Left ventricle myocardium inferior (tissue), 1 donor: ENCODE results near the gene JAKMIP2. TPM values are rescaled to one million over a fixed set of nuclear protein-coding genes. Genes with fewer than 3 reads are reported as not detected.

Experiments
- DNase-seq: peaks from one replicate; pipeline ENCODE4 v3.0.0-alpha.2; 2020
- H3K27ac ChIP-seq: fragments of 200-600 bp; replicated peaks from 2 replicates; pipeline ENCODE4 v1.8.0; 2021
- H3K27me3 ChIP-seq: fragments of 200-600 bp; 2 replicates; pipeline ENCODE4 v1.8.0; 2021; ENCODE audit warnings: low read depth
- H3K36me3 ChIP-seq: fragments of 200-600 bp; 2 replicates; pipeline ENCODE4 v1.8.0; 2021
- H3K4me1 ChIP-seq: fragments of 200-600 bp; 2 replicates; pipeline ENCODE4 v1.8.0; 2021
- H3K4me3 ChIP-seq: fragments of 200-600 bp; 2 replicates; pipeline ENCODE4 v1.8.0; 2021; ENCODE audit warnings: mild to moderate bottlenecking, moderate library complexity
- H3K9me3 ChIP-seq: fragments of 200-600 bp; replicated peaks from 2 replicates; pipeline ENCODE4 v1.8.0; 2021
- intact Hi-C: fragments of 100-400 bp; cut with micrococcal nuclease; formaldehyde crosslinking; loops from one replicate; pipeline ENCODE4 v1.11.0; 2022
- total RNA-seq: library from RNA; stranded (reverse); fragmentation: NEBNext Ultra II Directional; extraction: Animal tissue kit (Norgen Biotek cat#: 25700); gene quantifications from one replicate; pipeline ENCODE4 v1.2.1, GENCODE V29; 2021
- TF ChIP-seq, protein P1 (sequence below): fragments of 200-600 bp; IDR thresholded peaks from 2 replicates; pipeline ENCODE4 v1.8.0; 2021; ENCODE audit warnings: antibody characterized with exemption, mild to moderate bottlenecking, borderline replicate concordance
- donor health status: DM: no; HTN: yes; CAD: no; lungs with severe emphysema.

Gene JAKMIP2
- total RNA-seq, 1 donor from 2014 or later, result 0.41 TPM

DNA sequence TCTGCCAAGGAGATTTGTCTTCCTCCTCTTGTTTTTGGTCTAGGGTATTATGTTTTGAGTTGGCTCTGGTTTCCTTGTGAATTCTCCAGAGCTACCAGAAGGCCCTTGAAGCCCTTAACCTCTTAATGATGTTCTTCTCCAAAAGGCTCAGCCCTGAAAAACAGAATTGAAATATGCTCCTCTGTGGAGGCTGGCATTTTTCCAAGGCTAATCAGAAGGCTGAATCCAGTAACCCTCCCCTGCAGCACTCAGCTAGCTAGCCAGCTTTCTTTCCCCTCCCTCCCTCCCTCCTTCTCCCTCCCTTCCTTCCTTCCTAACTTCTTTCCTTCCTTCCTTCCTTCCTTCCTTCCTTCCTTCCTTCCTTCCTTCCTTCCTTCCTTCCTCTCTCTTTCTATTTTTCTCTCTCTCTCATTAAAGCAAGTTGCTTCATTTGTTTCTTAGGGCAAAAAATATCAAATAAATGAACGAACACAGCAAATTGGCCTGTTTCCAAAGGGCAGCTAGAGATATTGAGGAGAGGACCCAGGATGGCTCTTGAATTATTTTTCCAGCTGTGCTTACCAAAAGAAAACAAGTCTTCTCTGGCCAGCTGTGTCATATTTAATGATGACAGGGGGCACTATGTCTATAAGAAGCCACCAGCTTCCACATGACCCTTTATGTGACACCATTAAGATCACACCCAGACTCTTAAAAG is 38.7 kb downstream of the JAKMIP2 start:
- no peak for DNase-seq
- Histone ChIP-seq H3K4me1 (peaks cover 5% of the 10 kb centered on the region), H3K27me3 (peaks cover 12% of the 10 kb centered on the region), H3K9me3 (no peaks in the 10 kb centered on the region), H3K36me3 (no peaks in the 10 kb centered on the region), H3K4me3 (no peak overlapping the region), H3K27ac (no peak overlapping the region)
- TF ChIP-seq, protein P1, sequence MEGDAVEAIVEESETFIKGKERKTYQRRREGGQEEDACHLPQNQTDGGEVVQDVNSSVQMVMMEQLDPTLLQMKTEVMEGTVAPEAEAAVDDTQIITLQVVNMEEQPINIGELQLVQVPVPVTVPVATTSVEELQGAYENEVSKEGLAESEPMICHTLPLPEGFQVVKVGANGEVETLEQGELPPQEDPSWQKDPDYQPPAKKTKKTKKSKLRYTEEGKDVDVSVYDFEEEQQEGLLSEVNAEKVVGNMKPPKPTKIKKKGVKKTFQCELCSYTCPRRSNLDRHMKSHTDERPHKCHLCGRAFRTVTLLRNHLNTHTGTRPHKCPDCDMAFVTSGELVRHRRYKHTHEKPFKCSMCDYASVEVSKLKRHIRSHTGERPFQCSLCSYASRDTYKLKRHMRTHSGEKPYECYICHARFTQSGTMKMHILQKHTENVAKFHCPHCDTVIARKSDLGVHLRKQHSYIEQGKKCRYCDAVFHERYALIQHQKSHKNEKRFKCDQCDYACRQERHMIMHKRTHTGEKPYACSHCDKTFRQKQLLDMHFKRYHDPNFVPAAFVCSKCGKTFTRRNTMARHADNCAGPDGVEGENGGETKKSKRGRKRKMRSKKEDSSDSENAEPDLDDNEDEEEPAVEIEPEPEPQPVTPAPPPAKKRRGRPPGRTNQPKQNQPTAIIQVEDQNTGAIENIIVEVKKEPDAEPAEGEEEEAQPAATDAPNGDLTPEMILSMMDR, result no peak
- intact Hi-C loops, result no loop called here

DNA sequence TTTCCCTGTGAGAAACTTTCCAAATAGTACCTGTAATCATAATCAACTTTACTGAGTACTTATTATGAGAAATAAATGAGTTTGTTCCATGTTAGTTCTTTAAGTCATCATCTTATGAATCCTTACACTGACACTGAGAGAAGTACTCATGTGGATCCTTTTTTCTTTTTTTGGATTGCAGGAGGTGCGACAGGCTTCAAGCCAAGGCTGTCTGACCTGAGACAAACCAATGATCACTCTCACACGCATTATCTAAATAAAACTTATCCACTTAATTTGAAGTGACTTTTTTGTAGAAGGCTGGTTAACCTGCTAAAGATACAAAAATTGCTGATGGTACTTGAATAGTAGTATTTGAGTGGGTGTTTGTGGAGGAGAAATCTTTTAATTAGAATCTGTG is 39.5 kb downstream of the JAKMIP2 start:
- no peaks in the 10 kb centered on the region for H3K36me3 ChIP-seq
- TF ChIP-seq, protein P1, result no peak
- H3K4me3 ChIP-seq, result no peak overlapping the region
- no peaks in the 10 kb centered on the region for H3K9me3 ChIP-seq
- H3K4me1 ChIP-seq, result peaks cover 5% of the 10 kb centered on the region
- no peak for DNase-seq
- intact Hi-C loops, result no loop called here
- H3K27ac ChIP-seq, result no peak overlapping the region
- H3K27me3 ChIP-seq, result peaks cover 12% of the 10 kb centered on the region

DNA sequence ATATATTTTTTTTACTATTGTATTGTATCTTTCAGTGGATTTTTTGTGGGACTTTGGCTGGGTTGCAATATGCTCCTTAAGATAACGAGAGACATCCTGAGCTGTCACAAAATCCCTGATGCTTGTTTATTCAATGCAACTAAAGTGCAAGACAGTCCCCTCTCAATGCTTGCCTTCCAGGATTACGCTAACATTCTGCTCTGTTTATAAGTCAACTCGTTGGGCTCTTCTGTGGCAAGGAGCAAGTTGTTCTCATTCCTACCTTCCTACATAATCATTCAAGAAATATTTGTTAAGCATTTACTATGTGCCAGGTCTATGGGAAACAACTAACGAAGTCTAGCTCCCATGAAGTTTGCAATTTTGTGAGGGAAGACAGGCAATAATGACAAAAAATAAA is 40.4 kb downstream of the JAKMIP2 start:
- TF ChIP-seq, protein P1, result no peak
- Histone ChIP-seq H3K4me3 (no peak overlapping the region), H3K27me3 (peaks cover 9% of the 10 kb centered on the region), H3K9me3 (no peaks in the 10 kb centered on the region), H3K27ac (no peak overlapping the region), H3K4me1 (peaks cover 5% of the 10 kb centered on the region), H3K36me3 (no peaks in the 10 kb centered on the region)
- DNase-seq, result no peak
- intact Hi-C loops, result no loop called here

DNA sequence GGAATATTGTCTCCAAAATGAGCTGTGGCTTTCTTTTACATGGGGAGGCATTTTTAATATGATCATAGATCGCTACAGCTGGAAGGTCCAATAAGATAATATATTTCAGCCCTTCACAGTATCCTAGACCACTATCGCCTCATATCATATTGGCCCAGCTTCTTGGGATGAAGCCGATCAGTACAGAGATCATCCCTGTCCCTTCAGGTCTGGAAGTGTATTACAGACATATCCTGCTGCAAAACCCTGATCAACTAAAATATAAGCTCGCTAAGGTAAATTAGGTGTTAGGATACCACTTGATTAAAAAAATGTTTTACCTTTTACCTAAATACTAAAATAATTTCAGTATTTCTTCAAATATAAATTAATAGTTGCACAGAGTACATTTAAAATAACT is 41.7 kb downstream of the JAKMIP2 start:
- TF ChIP-seq, protein P1, result no peak
- no peak for DNase-seq
- H3K4me1 ChIP-seq, result peaks cover 5% of the 10 kb centered on the region
- no peak overlapping the region for H3K27ac ChIP-seq
- intact Hi-C loops, result no loop called here
- H3K36me3 ChIP-seq, result no peaks in the 10 kb centered on the region
- no peaks in the 10 kb centered on the region for H3K9me3 ChIP-seq
- H3K27me3 ChIP-seq, result peaks cover 9% of the 10 kb centered on the region
- H3K4me3 ChIP-seq, result no peak overlapping the region

DNA sequence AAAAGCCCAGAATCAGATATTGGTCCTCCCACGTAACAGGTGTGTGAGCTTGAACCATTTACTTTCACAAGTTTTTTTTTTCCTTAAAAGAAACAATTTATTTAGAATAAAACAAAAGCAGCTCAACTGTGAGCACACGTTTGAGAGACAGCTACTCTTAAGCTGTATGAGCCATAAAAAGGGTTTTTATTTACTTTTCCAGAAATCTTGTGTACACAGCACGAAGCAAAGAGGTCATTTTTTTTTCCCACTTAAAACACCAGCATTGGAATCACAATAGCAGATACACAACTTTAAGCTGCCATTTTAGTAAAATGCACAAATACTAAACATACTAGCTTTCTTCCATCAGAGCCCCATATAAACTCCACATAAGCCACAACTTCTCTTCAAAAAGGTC is 44.6 kb downstream of the JAKMIP2 start:
- Histone ChIP-seq H3K27ac (no peak overlapping the region), H3K9me3 (no peaks in the 10 kb centered on the region), H3K4me1 (no peaks in the 10 kb centered on the region), H3K36me3 (no peaks in the 10 kb centered on the region), H3K4me3 (no peak overlapping the region), H3K27me3 (peaks cover 9% of the 10 kb centered on the region)
- TF ChIP-seq, protein P1, result no peak
- intact Hi-C loops, result no loop called here
- DNase-seq, result no peak
